C4-2B (cell line): ENCODE data around the gene FAM53B.

Experiments
- CTCF ChIP-seq: fragments of 450-650 bp; conservative IDR thresholded peaks from 2 replicates; pipeline ENCODE4 v1.5.1; 2017; ENCODE audit warnings: mild to moderate bottlenecking
- ZFX ChIP-seq: fragments of 450-650 bp; IDR thresholded peaks from 2 replicates; pipeline ENCODE4 v1.6.1; 2017

GRCh38 chr10:124655191-124656112 is 88.7 kb downstream of the FAM53B start:
- TF ChIP-seq CTCF (no peak), ZFX (no peak)
